Cardiac muscle cell (in vitro differentiated cells and primary cell): Measurements from ENCODE around the gene PDP2. TPM values are rescaled to one million over a fixed set of nuclear protein-coding genes. Genes with fewer than 3 reads are reported as not detected.

Experiments
- DNase-seq, 2 donors: peaks; one replicate each; pipeline versions ENCODE4 v3.0.0 to v3.0.0-alpha.2; 2010 to 2017; ENCODE audit warnings: low read depth in 1 of 2, low spot score in 1 of 2
- H3K27ac ChIP-seq: fragments of 200-600 bp; sonication (generic); 2 replicates; pipeline ENCODE4 v1.5.1; 2016
- H3K27me3 ChIP-seq: fragments of 200-600 bp; sonication (generic); 2 replicates; pipeline ENCODE4 v1.6.0; 2016; ENCODE audit warnings: control low read depth
- H3K36me3 ChIP-seq: fragments of 200-600 bp; sonication (generic); 2 replicates; pipeline ENCODE4 v1.5.1; 2016; ENCODE audit warnings: control low read depth
- H3K4me1 ChIP-seq: fragments of 200-600 bp; sonication (generic); 2 replicates; pipeline ENCODE4 v1.8.1; 2017; ENCODE audit warnings: low read depth, mild to moderate bottlenecking, mixed run types
- H3K4me3 ChIP-seq: fragments of 200-600 bp; sonication (generic); 2 replicates; pipeline ENCODE4 v1.5.1; 2016; ENCODE audit warnings: mild to moderate bottlenecking
- H3K9me3 ChIP-seq: fragments of 200-600 bp; sonication (generic); 2 replicates; pipeline ENCODE4 v1.5.1; 2017; ENCODE audit warnings: low read depth, mild to moderate bottlenecking, control low read depth
- CTCF ChIP-seq: IDR thresholded peaks from 2 replicates; pipeline ENCODE4 v1.5.1; 2012; ENCODE audit warnings: low read depth, mild to moderate bottlenecking, low read length
- polyA plus RNA-seq: library from polyadenylated mRNA; unstranded; fragments of >200 nt; fragmentation: Nextera tagmentation; extraction: Ambion mirVana; gene quantifications from 2 replicates; pipeline ENCODE4 v1.2.1, GENCODE V29; 2016
- total RNA-seq: library from RNA; depleted of rRNA; stranded (reverse); fragments of >200 nt; gene quantifications from 2 replicates; pipeline ENCODE4 v1.2.3, GENCODE V29; 2016

Gene PDP2
- total and polyA plus RNA-seq, 2 experiments from 2014 or later = 4.1 to 19.4 TPM

DNA sequence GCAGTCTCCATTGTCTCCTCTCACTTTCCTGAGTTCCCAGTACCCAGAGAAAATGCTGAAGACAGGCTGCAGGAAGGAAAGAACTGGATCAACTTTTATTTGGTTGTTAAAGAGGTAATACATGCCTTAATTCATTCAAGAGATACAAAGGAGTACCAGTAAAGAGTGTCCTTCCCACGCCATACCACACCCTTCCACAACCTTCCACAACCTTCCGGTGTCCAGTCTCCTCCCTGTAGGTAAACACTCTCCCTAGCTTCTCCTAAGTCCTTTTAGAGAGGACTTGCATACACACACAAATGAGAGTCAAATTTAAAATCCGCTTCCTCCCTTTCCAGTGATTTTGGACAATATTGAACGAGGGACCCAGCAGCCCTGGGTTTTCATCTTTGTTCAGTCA is 38.9 kb upstream of the PDP2 start:
- Histone ChIP-seq H3K4me3 (no peak overlapping the region), H3K9me3 (no peaks in the 10 kb centered on the region), H3K4me1 (peaks cover 6% of the 10 kb centered on the region), H3K27ac (no peak overlapping the region), H3K36me3 (no peaks in the 10 kb centered on the region), H3K27me3 (peaks cover 68% of the 10 kb centered on the region)
- DNase-seq = no peak
- no peak for TF ChIP-seq CTCF

- Histone ChIP-seq H3K27me3 (peaks cover 82% of the 10 kb centered on the region), H3K4me3 (no peak overlapping the region), H3K27ac (no peak overlapping the region), H3K36me3 (no peaks in the 10 kb centered on the region), H3K9me3 (no peaks in the 10 kb centered on the region), H3K4me1 (peaks cover 6% of the 10 kb centered on the region)
- DNase-seq = no peak
- no peak for TF ChIP-seq CTCF
Observed at GRCh38 chr16:66842765-66843164, 37.5 kb upstream of the PDP2 start.

DNA sequence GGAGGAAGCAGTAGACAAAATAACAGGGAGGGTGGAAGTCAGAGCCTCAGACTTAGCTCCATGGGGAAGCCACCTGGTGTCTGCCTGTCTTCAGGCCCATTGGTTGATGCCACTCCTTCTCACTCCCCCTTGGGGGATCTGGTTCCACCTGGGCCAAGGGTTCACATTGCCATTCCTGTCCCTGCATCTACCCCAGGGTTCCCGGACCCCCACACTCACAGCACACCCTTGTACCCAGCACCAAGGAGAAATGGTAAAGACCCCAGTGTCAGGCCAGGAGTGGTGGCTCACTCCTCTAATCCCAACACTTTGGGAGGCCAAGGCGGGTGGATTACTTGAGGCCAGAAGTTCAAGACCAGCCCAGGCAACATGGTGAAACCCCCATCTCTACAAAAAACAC is 37.1 kb upstream of the PDP2 start:
- no peak for DNase-seq
- H3K27me3 ChIP-seq = peaks cover 84% of the 10 kb centered on the region

GRCh38 chr16:66844009-66844341 is 36.3 kb upstream of the PDP2 start:
- no peak for DNase-seq
- Histone ChIP-seq H3K27me3 (peaks cover 81% of the 10 kb centered on the region), H3K27ac (no peak overlapping the region), H3K36me3 (no peaks in the 10 kb centered on the region), H3K4me1 (peaks cover 6% of the 10 kb centered on the region), H3K9me3 (no peaks in the 10 kb centered on the region), H3K4me3 (peak overlapping the region; percentile 38)
- TF ChIP-seq CTCF = no peak

More for the DNA sequence above, 37.1 kb upstream of the PDP2 start:
- H3K36me3 ChIP-seq = no peaks in the 10 kb centered on the region
- TF ChIP-seq CTCF = no peak
- no peak overlapping the region for H3K27ac ChIP-seq
- no peak overlapping the region for H3K4me3 ChIP-seq
- H3K4me1 ChIP-seq = peaks cover 6% of the 10 kb centered on the region
- H3K9me3 ChIP-seq = no peaks in the 10 kb centered on the region

DNA sequence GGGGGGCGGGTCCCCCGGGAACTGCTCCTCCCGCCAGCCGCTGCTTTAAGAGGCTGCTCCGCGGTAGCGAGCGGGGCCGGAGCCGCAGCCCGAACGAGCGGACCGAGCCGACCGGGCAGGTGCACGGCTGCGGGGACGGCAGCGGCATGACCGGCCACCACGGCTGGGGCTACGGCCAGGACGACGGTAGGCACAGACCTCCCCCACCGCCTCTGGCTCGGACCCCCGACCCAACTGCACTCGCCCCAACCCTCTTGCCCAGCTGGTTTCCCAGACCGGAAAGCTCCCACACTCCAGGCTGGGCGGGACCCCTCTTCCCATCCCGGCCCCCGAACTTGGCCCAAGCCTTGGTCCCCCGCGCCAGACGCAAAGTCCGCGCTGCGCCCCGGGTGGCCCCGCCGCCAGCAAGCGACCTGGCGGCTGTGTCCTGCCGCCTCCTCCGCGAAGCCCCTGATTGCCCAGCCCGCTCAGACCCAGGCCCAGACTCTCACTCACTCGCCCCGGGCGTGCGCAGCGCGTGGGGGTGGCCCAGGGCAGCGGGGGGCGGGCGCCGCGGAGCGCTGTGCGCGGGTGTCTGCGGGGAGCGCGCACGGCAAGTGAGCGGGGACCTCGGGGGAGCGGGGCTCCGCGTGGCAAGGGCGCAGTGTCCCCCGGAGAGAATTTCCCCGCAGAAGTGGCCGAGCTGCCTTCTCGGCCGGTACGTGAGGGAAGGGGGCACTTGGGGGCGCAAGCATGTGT is 35.8 kb upstream of the PDP2 start, which contains the start of gene CA7:
Gene CA7, plus strand, starts transcription at position 73 of the 738 bp plus-strand sequence. Its CDS starts 74 bp downstream, at position 147.
- peak within 1 kb of the TSS; percentile 38 for H3K4me3 ChIP-seq
- TF ChIP-seq CTCF = no peak
- peaks cover 81% of the 10 kb centered on the region for H3K27me3 ChIP-seq
- peak in 1 of 2 donors; percentile 23 for DNase-seq
- no peaks in the 10 kb centered on the region for H3K36me3 ChIP-seq
- no peaks in the 10 kb centered on the region for H3K9me3 ChIP-seq
- H3K4me1 ChIP-seq = peaks cover 6% of the 10 kb centered on the region
- H3K27ac ChIP-seq = no peak within 1 kb of the TSS
